ENCODE measurements around the gene CADPS.

Gene CADPS

GRCh38 chr3:62874711-62875557 is at the start of gene CADPS:
Gene CADPS, minus strand, starts transcription at chr3:62875416. Its CDS starts 387 bp downstream, at chr3:62875029.
- H3K27ac ChIP-seq (ENCODE audit: low read depth in 2 of 2, low read length in 2 of 2): peak within 1 kb of the TSS in 1 of 2 donors; percentile 12

GRCh38 chr3:62923066-62923465 is 47.9 kb upstream of the CADPS start:
- Histone ChIP-seq H3K4me1 (ENCODE audit: control insufficient read depth in 2 of 2, insufficient read depth in 2 of 2, low read length in 2 of 2) (peaks cover 5 to 21% of the 10 kb centered on the region in 2 donors), H3K9me3 (ENCODE audit: control insufficient read depth in 2 of 2, low read length in 2 of 2) (no peaks in the 10 kb centered on the region), H3K9ac (ENCODE audit: low read depth in 1 of 2, low read length in 2 of 2) (no peak overlapping the region), H3K4me3 (ENCODE audit: low read length in 2 of 2) (no peak overlapping the region), H3K27me3 (ENCODE audit: control insufficient read depth in 2 of 2, insufficient read depth in 2 of 2, low read length in 2 of 2) (no peaks in the 10 kb centered on the region), H3K27ac (ENCODE audit: low read depth in 2 of 2, low read length in 2 of 2) (peak overlapping the region in 1 of 2 donors; percentile 20), H3K36me3 (ENCODE audit: control insufficient read depth in 2 of 2, insufficient read depth in 2 of 2, low read length in 2 of 2) (no peaks in the 10 kb centered on the region)

More at GRCh38 chr3:62874711-62875557, at the start of gene CADPS:
- H3K9me3 ChIP-seq (ENCODE audit: control insufficient read depth in 2 of 2, low read length in 2 of 2): no peaks in the 10 kb centered on the region
- H3K9ac ChIP-seq (ENCODE audit: low read depth in 1 of 2, low read length in 2 of 2): peak within 1 kb of the TSS in 1 of 2 donors; percentile 58
- H3K4me3 ChIP-seq (ENCODE audit: low read length in 2 of 2): peak within 1 kb of the TSS; percentile 72 to 78
- peaks cover 10 to 11% of the 10 kb centered on the region in 2 donors for H3K27me3 ChIP-seq (ENCODE audit: control insufficient read depth in 2 of 2, insufficient read depth in 2 of 2, low read length in 2 of 2)
- H3K36me3 ChIP-seq (ENCODE audit: control insufficient read depth in 2 of 2, insufficient read depth in 2 of 2, low read length in 2 of 2): no peaks in the 10 kb centered on the region
- peaks cover 0 to 2% of the 10 kb centered on the region in 2 donors for H3K4me1 ChIP-seq (ENCODE audit: control insufficient read depth in 2 of 2, insufficient read depth in 2 of 2, low read length in 2 of 2)

- Histone ChIP-seq H3K27me3 (ENCODE audit: control insufficient read depth in 2 of 2, insufficient read depth in 2 of 2, low read length in 2 of 2) (no peaks in the 10 kb centered on the region), H3K9ac (ENCODE audit: low read depth in 1 of 2, low read length in 2 of 2) (no peak overlapping the region), H3K9me3 (ENCODE audit: control insufficient read depth in 2 of 2, low read length in 2 of 2) (no peaks in the 10 kb centered on the region), H3K4me3 (ENCODE audit: low read length in 2 of 2) (no peak overlapping the region), H3K4me1 (ENCODE audit: control insufficient read depth in 2 of 2, insufficient read depth in 2 of 2, low read length in 2 of 2) (peaks cover 5 to 27% of the 10 kb centered on the region in 2 donors), H3K36me3 (ENCODE audit: control insufficient read depth in 2 of 2, insufficient read depth in 2 of 2, low read length in 2 of 2) (no peaks in the 10 kb centered on the region), H3K27ac (ENCODE audit: low read depth in 2 of 2, low read length in 2 of 2) (no peak overlapping the region)
Observed at GRCh38 chr3:62922326-62922725, 47.1 kb upstream of the CADPS start.

- H3K27ac ChIP-seq (ENCODE audit: low read depth in 2 of 2, low read length in 2 of 2): no peak overlapping the region
- H3K4me3 ChIP-seq (ENCODE audit: low read length in 2 of 2): no peak overlapping the region
- no peaks in the 10 kb centered on the region for H3K27me3 ChIP-seq (ENCODE audit: control insufficient read depth in 2 of 2, insufficient read depth in 2 of 2, low read length in 2 of 2)
- no peak overlapping the region for H3K9ac ChIP-seq (ENCODE audit: low read depth in 1 of 2, low read length in 2 of 2)
- peaks cover 5 to 27% of the 10 kb centered on the region in 2 donors for H3K4me1 ChIP-seq (ENCODE audit: control insufficient read depth in 2 of 2, insufficient read depth in 2 of 2, low read length in 2 of 2)
- H3K36me3 ChIP-seq (ENCODE audit: control insufficient read depth in 2 of 2, insufficient read depth in 2 of 2, low read length in 2 of 2): no peaks in the 10 kb centered on the region
- no peaks in the 10 kb centered on the region for H3K9me3 ChIP-seq (ENCODE audit: control insufficient read depth in 2 of 2, low read length in 2 of 2)
Observed at GRCh38 chr3:62920466-62920784, 45.2 kb upstream of the CADPS start.

- no peaks in the 10 kb centered on the region for H3K9me3 ChIP-seq (ENCODE audit: control insufficient read depth in 2 of 2, low read length in 2 of 2)
- H3K4me1 ChIP-seq (ENCODE audit: control insufficient read depth in 2 of 2, insufficient read depth in 2 of 2, low read length in 2 of 2): peaks cover 5 to 27% of the 10 kb centered on the region in 2 donors
- no peak overlapping the region for H3K27ac ChIP-seq (ENCODE audit: low read depth in 2 of 2, low read length in 2 of 2)
- no peak overlapping the region for H3K4me3 ChIP-seq (ENCODE audit: low read length in 2 of 2)
- H3K9ac ChIP-seq (ENCODE audit: low read depth in 1 of 2, low read length in 2 of 2): no peak overlapping the region
- H3K27me3 ChIP-seq (ENCODE audit: control insufficient read depth in 2 of 2, insufficient read depth in 2 of 2, low read length in 2 of 2): no peaks in the 10 kb centered on the region
- H3K36me3 ChIP-seq (ENCODE audit: control insufficient read depth in 2 of 2, insufficient read depth in 2 of 2, low read length in 2 of 2): no peaks in the 10 kb centered on the region
Observed at GRCh38 chr3:62919784-62920465, 44.7 kb upstream of the CADPS start.

- H3K27ac ChIP-seq (ENCODE audit: low read depth in 2 of 2, low read length in 2 of 2): no peak overlapping the region
Observed at GRCh38 chr3:62918777-62919176, 43.6 kb upstream of the CADPS start.

GRCh38 chr3:62918131-62918530 is 42.9 kb upstream of the CADPS start:
- H3K4me3 ChIP-seq (ENCODE audit: low read length in 2 of 2): no peak overlapping the region
- H3K36me3 ChIP-seq (ENCODE audit: control insufficient read depth in 2 of 2, insufficient read depth in 2 of 2, low read length in 2 of 2): no peaks in the 10 kb centered on the region
- H3K27ac ChIP-seq (ENCODE audit: low read depth in 2 of 2, low read length in 2 of 2): no peak overlapping the region
- H3K9me3 ChIP-seq (ENCODE audit: control insufficient read depth in 2 of 2, low read length in 2 of 2): no peaks in the 10 kb centered on the region
- peaks cover 0 to 21% of the 10 kb centered on the region in 2 donors for H3K4me1 ChIP-seq (ENCODE audit: control insufficient read depth in 2 of 2, insufficient read depth in 2 of 2, low read length in 2 of 2)
- H3K27me3 ChIP-seq (ENCODE audit: control insufficient read depth in 2 of 2, insufficient read depth in 2 of 2, low read length in 2 of 2): no peaks in the 10 kb centered on the region
- no peak overlapping the region for H3K9ac ChIP-seq (ENCODE audit: low read depth in 1 of 2, low read length in 2 of 2)

More at GRCh38 chr3:62918777-62919176, 43.6 kb upstream of the CADPS start:
- Histone ChIP-seq H3K4me1 (ENCODE audit: control insufficient read depth in 2 of 2, insufficient read depth in 2 of 2, low read length in 2 of 2) (peaks cover 5 to 27% of the 10 kb centered on the region in 2 donors), H3K4me3 (ENCODE audit: low read length in 2 of 2) (no peak overlapping the region), H3K27me3 (ENCODE audit: control insufficient read depth in 2 of 2, insufficient read depth in 2 of 2, low read length in 2 of 2) (no peaks in the 10 kb centered on the region), H3K9me3 (ENCODE audit: control insufficient read depth in 2 of 2, low read length in 2 of 2) (no peaks in the 10 kb centered on the region), H3K36me3 (ENCODE audit: control insufficient read depth in 2 of 2, insufficient read depth in 2 of 2, low read length in 2 of 2) (no peaks in the 10 kb centered on the region), H3K9ac (ENCODE audit: low read depth in 1 of 2, low read length in 2 of 2) (no peak overlapping the region)

- no peaks in the 10 kb centered on the region for H3K9me3 ChIP-seq (ENCODE audit: control insufficient read depth in 2 of 2, low read length in 2 of 2)
- H3K9ac ChIP-seq (ENCODE audit: low read depth in 1 of 2, low read length in 2 of 2): no peak overlapping the region
- H3K4me1 ChIP-seq (ENCODE audit: control insufficient read depth in 2 of 2, insufficient read depth in 2 of 2, low read length in 2 of 2): no peaks in the 10 kb centered on the region
- H3K27ac ChIP-seq (ENCODE audit: low read depth in 2 of 2, low read length in 2 of 2): no peak overlapping the region
- no peaks in the 10 kb centered on the region for H3K36me3 ChIP-seq (ENCODE audit: control insufficient read depth in 2 of 2, insufficient read depth in 2 of 2, low read length in 2 of 2)
- H3K4me3 ChIP-seq (ENCODE audit: low read length in 2 of 2): no peak overlapping the region
- H3K27me3 ChIP-seq (ENCODE audit: control insufficient read depth in 2 of 2, insufficient read depth in 2 of 2, low read length in 2 of 2): no peaks in the 10 kb centered on the region
Observed at GRCh38 chr3:62911526-62911925, 36.3 kb upstream of the CADPS start.

- Histone ChIP-seq H3K9ac (ENCODE audit: low read depth in 1 of 2, low read length in 2 of 2) (no peak overlapping the region), H3K36me3 (ENCODE audit: control insufficient read depth in 2 of 2, insufficient read depth in 2 of 2, low read length in 2 of 2) (no peaks in the 10 kb centered on the region), H3K27ac (ENCODE audit: low read depth in 2 of 2, low read length in 2 of 2) (no peak overlapping the region), H3K9me3 (ENCODE audit: control insufficient read depth in 2 of 2, low read length in 2 of 2) (no peaks in the 10 kb centered on the region), H3K27me3 (ENCODE audit: control insufficient read depth in 2 of 2, insufficient read depth in 2 of 2, low read length in 2 of 2) (no peaks in the 10 kb centered on the region), H3K4me3 (ENCODE audit: low read length in 2 of 2) (no peak overlapping the region), H3K4me1 (ENCODE audit: control insufficient read depth in 2 of 2, insufficient read depth in 2 of 2, low read length in 2 of 2) (no peaks in the 10 kb centered on the region)
Observed at GRCh38 chr3:62905331-62905730, 30.1 kb upstream of the CADPS start.
